Thyroid gland (tissue), 4 donors: ENCODE results near the gene NDUFA11. TPM values are rescaled to one million over a fixed set of nuclear protein-coding genes. Genes with fewer than 3 reads are reported as not detected.

Experiments
- DNase-seq, 2 donors: peaks; one replicate each; pipeline ENCODE4 v3.0.0-alpha.2; 2019
- H3K27ac ChIP-seq, 3 donors: fragments of 200-600 bp; sonication (generic); 1 replicate in 2 of 3; 2 replicates in 1 of 3; pipeline ENCODE4 v1.5.1; 2016 to 2019; ENCODE audit warnings: mild to moderate bottlenecking in 1 of 3, moderate library complexity in 1 of 3
- H3K27me3 ChIP-seq: fragments of 200-600 bp; sonication (generic); one replicate; pipeline ENCODE4 v1.5.1; 2019
- H3K36me3 ChIP-seq, 2 donors: fragments of 200-600 bp; sonication (generic); one replicate each; pipeline ENCODE4 v1.5.1; 2016 to 2019
- H3K4me1 ChIP-seq, 2 donors: fragments of 200-600 bp; sonication (generic); one replicate each; pipeline ENCODE4 v1.5.1; 2017 to 2019
- H3K4me3 ChIP-seq, 3 donors: fragments of 200-600 bp; sonication (generic); replicated peaks in 1 of 3; 1 replicate in 2 of 3; 2 replicates in 1 of 3; pipeline ENCODE4 v1.5.1; 2016; ENCODE audit warnings: mild to moderate bottlenecking in 1 of 3
- H3K9me3 ChIP-seq: fragments of 200-600 bp; sonication (generic); one replicate; pipeline ENCODE4 v1.5.1; 2017
- POLR2A ChIP-seq, 2 donors: fragments of 450-650 bp; IDR thresholded peaks; one replicate each; pipeline ENCODE4 v1.6.1; 2017; ENCODE audit warnings: antibody characterized with exemption in 2 of 2, mild to moderate bottlenecking in 2 of 2, moderate library complexity in 1 of 2
- WGBS, 2 donors: methylation state at CpG; one replicate each; pipeline ENCODE4 v1.1.5; 2017; 5-methylcytosine and 5-hydroxymethylcytosine counted together
- intact Hi-C: fragments of 100-400 bp; cut with DNase I; formaldehyde crosslinking; loops from one replicate; pipeline ENCODE4 v1.15.1; 2023
- total RNA-seq, 4 donors: library from RNA; depleted of rRNA; stranded (reverse); fragments of >200 nt; gene quantifications; one replicate each; pipeline ENCODE4 v1.2.3, GENCODE V29; 2016
- TF ChIP-seq, protein P1 (sequence below), 6 experiments: fragments of 200-600 bp in 3 of 6; fragments of 450-650 bp in 3 of 6; sonication (generic) in 3 of 6; IDR thresholded peaks; one replicate each; pipeline ENCODE4 v1.5.1; 2016 to 2019; ENCODE audit warnings: antibody characterized with exemption in 6 of 6, mild to moderate bottlenecking in 2 of 6, inconsistent platforms in 1 of 6, moderate library complexity in 1 of 6

NDUFA11 gene
- total RNA-seq, 4 donors from 2014 or later = 115 to 325 (median 195) TPM

- no peaks in the 10 kb centered on the region for H3K36me3 ChIP-seq
- no peaks in the 10 kb centered on the region for H3K9me3 ChIP-seq
- no peaks in the 10 kb centered on the region for H3K27me3 ChIP-seq
- peaks cover 16 to 25% of the 10 kb centered on the region in 2 donors for H3K4me1 ChIP-seq
- peak overlapping the region; percentile 61 to 88 (median 82) for H3K27ac ChIP-seq
- peak overlapping the region; percentile 62 to 81 (median 69) for H3K4me3 ChIP-seq
- 0 to 3% methylated on average over 18 to 20 of the region's 27 CpGs for WGBS, 2 donors
- no peak for DNase-seq
- TF ChIP-seq, protein P1, sequence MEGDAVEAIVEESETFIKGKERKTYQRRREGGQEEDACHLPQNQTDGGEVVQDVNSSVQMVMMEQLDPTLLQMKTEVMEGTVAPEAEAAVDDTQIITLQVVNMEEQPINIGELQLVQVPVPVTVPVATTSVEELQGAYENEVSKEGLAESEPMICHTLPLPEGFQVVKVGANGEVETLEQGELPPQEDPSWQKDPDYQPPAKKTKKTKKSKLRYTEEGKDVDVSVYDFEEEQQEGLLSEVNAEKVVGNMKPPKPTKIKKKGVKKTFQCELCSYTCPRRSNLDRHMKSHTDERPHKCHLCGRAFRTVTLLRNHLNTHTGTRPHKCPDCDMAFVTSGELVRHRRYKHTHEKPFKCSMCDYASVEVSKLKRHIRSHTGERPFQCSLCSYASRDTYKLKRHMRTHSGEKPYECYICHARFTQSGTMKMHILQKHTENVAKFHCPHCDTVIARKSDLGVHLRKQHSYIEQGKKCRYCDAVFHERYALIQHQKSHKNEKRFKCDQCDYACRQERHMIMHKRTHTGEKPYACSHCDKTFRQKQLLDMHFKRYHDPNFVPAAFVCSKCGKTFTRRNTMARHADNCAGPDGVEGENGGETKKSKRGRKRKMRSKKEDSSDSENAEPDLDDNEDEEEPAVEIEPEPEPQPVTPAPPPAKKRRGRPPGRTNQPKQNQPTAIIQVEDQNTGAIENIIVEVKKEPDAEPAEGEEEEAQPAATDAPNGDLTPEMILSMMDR (IDR thresholded peaks at IDR 0.05) = no peak
- TF ChIP-seq POLR2A (IDR thresholded peaks at IDR 0.05) = no peak
- intact Hi-C loops = loop anchor here (5.0 kb wide), 1 partner anchor 111 kb away; the partner anchor contains the start of gene DUS3L
Observed at GRCh38 chr19:5903056-5903623, 450 bp downstream of the NDUFA11 start.

GRCh38 chr19:5900976-5901375, 2.6 kb downstream of the NDUFA11 start:
- 91% methylated on average over 8 of the region's 8 CpGs for WGBS, 2 donors
- Histone ChIP-seq H3K27me3 (no peaks in the 10 kb centered on the region), H3K9me3 (no peaks in the 10 kb centered on the region), H3K4me1 (peaks cover 16 to 21% of the 10 kb centered on the region in 2 donors), H3K27ac (no peak overlapping the region), H3K36me3 (peaks cover 5 to 7% of the 10 kb centered on the region in 2 donors), H3K4me3 (no peak overlapping the region)
- no peak for DNase-seq
- TF ChIP-seq, protein P1 (IDR thresholded peaks at IDR 0.05) = no peak
- no peak for TF ChIP-seq POLR2A (IDR thresholded peaks at IDR 0.05)
- intact Hi-C loops = loop anchor here (5.0 kb wide), 1 partner anchor 109 kb away; the partner anchor contains the start of gene DUS3L

DNA sequence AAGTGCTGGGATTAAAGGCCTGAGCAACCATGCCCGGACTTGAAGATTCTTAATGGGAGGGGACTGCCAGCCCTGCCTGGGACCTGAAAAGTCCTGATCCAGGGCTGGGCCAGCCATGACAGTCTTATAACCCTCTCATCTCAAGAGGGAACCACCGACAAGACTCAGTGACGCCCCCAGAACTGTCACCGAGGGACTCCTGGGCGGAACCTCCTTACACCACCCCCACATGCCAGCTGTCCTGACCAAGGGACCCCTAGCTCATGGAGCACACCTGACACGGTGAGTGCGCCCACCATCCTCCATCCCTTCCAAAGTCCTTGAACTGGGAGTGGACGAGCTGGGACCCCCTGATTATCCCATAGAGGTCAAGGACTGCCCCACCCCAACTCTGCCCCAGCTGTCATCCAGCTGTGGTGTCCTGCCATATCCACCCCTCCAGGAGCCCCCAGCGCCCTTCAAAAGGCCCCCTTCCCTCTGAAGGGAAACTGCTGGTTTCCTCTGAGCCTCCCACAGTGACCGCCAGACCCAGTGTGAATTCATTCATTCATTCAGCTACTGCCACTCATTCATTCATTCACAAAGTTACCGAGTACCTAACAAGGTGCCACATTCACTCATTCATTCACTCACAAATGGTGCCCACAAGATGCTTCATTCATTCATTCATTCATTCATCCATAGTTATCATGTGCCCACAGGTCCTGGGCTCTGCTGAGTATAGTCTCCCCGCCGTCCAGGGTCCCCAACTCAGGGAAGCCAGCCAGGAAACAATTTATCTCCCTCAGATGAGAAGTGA, 3.7 kb downstream of the NDUFA11 start:
- Histone ChIP-seq H3K36me3 (peaks cover 15 to 18% of the 10 kb centered on the region in 2 donors), H3K9me3 (no peaks in the 10 kb centered on the region), H3K27me3 (no peaks in the 10 kb centered on the region), H3K4me3 (no peak overlapping the region), H3K27ac (no peak overlapping the region), H3K4me1 (peaks cover 8 to 15% of the 10 kb centered on the region in 2 donors)
- intact Hi-C loops = loop anchor here (5.0 kb wide), 1 partner anchor 108 kb away; the partner anchor contains the start of gene DUS3L
- DNase-seq = no peak
- TF ChIP-seq, protein P1 (IDR thresholded peaks at IDR 0.05) = no peak
- no peak for TF ChIP-seq POLR2A (IDR thresholded peaks at IDR 0.05)
- WGBS, 2 donors = 90 to 91% methylated on average over 11 to 12 of the region's 13 CpGs

DNA sequence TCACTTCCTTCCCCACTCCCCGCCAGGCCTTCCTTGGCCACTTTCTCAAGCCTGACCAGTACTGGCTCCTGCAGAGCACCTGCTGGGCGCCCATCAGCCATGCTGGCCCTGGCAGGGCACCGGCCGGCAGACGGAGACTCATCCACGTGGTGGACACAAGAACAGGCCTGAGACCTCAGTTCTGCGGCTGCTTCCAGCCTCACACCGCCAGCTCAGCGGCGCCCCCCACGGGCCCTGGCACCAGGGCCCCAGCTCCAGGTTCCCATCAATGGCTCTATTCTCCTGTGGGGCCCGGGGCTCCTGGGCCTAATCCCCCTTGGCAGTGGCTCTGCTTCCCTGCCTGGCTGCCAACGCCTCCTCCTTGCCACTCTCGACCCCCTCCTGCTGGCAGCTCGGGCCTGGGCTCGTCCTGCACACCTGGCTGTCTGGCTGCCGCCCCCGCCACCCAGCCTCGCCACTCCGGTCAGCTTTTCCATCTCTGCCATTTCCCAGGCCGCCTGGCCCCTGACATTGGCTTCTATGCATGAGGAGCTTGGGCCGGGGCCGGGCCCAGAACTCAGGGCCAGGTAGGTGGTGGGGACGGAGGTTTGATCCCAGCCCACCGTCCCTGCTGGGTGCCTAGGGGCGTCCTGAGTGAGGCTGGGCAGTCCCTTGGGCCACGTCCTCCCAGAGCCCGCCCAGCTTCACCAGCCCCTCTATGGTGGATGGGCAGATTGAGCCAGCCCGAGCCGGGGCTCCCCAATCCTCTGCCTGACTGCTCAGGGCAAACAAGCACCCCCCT, 6.2 kb downstream of the NDUFA11 start:
- TF ChIP-seq, protein P1 (IDR thresholded peaks at IDR 0.05) = no peak
- TF ChIP-seq POLR2A (IDR thresholded peaks at IDR 0.05) = no peak
- Histone ChIP-seq H3K36me3 (peaks cover 19% of the 10 kb centered on the region in 2 donors), H3K9me3 (no peaks in the 10 kb centered on the region), H3K4me3 (no peak overlapping the region), H3K27me3 (no peaks in the 10 kb centered on the region), H3K27ac (no peak overlapping the region), H3K4me1 (peaks cover 7 to 29% of the 10 kb centered on the region in 2 donors)
- no peak for DNase-seq
- intact Hi-C loops = no loop called here
- WGBS, 2 donors = 92 to 97% methylated on average over 15 to 19 of the region's 30 CpGs
